ENCODE results near the gene MVP. TPM values are rescaled to one million over a fixed set of nuclear protein-coding genes. Genes with fewer than 3 reads are reported as not detected.

MVP gene
- total and polyA plus RNA-seq, 7 experiments from 2014 or later: 118 to 221 (median 150) TPM

DNA sequence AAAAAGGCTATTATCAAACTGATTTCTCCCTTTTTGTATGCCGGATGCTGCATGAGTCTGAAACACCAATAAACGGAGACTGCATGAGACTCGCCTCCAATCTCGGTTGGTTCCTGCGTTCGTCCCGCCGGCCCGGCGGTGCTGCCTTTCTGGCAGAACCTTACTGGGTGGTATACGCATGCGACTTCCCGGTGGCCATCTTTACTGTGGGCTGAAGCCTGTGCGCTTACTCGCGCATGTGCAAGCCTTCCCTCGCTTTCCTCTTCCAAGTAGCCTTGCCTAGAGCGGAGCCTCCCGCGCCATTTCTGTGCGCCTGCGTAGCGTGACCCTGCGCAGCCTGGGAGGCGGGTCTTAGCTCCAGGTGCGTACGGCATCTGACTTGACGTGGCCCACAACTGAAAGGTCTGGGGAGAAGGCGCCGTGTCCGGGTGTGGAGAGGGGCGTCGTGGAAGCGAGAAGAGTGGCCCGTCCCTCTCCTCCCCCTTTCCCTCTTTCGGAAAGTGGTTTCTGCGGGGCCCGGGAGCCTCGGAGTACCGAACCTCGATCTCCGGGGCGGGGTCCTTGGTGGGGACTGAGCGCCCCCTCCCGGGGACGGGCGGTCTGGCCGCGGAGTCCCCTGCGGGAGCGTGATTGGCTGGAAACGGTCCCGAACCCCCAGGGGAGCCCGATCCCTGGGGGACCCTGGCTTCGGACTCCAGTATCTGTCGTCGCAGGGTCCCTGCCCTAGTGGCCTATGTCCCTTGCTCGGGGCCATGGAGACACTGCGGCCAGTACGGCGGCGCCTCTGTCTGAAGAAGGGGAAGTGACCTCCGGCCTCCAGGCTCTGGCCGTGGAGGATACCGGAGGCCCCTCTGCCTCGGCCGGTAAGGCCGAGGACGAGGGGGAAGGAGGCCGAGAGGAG lies 4.2 kb upstream of the MVP start, which contains the start of gene PAGR1:
PAGR1 (plus strand) TSS at position 360 of the 901 bp plus-strand sequence; CDS start at position 734, 374 bp downstream.
- Histone ChIP-seq H3K9me3 (ENCODE audit: control insufficient read depth in 2 of 3, low read length in 3 of 3) (no peaks in the 10 kb centered on the region), H3K4me3 (ENCODE audit: low read length) (peak within 1 kb of the TSS; percentile 99), H3K27me3 (ENCODE audit: control insufficient read depth in 2 of 2, insufficient read depth in 2 of 2, low read length in 2 of 2) (no peaks in the 10 kb centered on the region), H3K27ac (ENCODE audit: low read depth, low read length) (peak within 1 kb of the TSS; percentile 92), H3K4me1 (ENCODE audit: control insufficient read depth in 2 of 2, insufficient read depth in 2 of 2, low read length in 2 of 2) (peaks cover 29 to 41% of the 10 kb centered on the region in 2 donors), H3K36me3 (ENCODE audit: control insufficient read depth in 2 of 3, insufficient read depth in 3 of 3, low read length in 3 of 3) (peaks cover 0 to 19% (median 0%) of the 10 kb centered on the region in 3 experiments)
- H3K9me3 Mint-ChIP-seq: peaks cover 0 to 7% (median 0%) of the 10 kb centered on the region in 11 donors
- ATAC-seq (peak; percentile 87), DNase-seq (peak; percentile 92 to 99 (median 99))
- peak within 1 kb of the TSS; percentile 85 to 100 (median 96) for H3K4me3 Mint-ChIP-seq
- ChIA-PET POLR2A (interaction anchor here (0.6 to 6.7 kb wide), 28 partner anchors 9 to 1264 kb away, joined by 3 to 109 read pairs (median 4); partner anchors contain the start of genes C16orf54, KIF22 and MAZ), CTCF (interaction anchor here (0.6 to 9.4 kb wide), 14 partner anchors 8 to 208 kb away, joined by 3 to 108 read pairs (median 4); partner anchors contain the start of genes C16orf54, MAZ and TMEM219)
- H3K27me3 Mint-ChIP-seq: peaks cover 0 to 22% (median 0%) of the 10 kb centered on the region in 5 donors
- peaks cover 40 to 75% (median 59%) of the 10 kb centered on the region in 7 donors for H3K4me1 Mint-ChIP-seq
- peaks cover 4 to 34% (median 13%) of the 10 kb centered on the region in 5 donors for H3K36me3 Mint-ChIP-seq
- peak within 1 kb of the TSS; percentile 95 to 99 (median 99) for H3K27ac Mint-ChIP-seq
- intact Hi-C loops (cut with micrococcal nuclease): loop anchor here (1.0 to 10.0 kb wide), 13 partner anchors 8 to 969 kb away; partner anchors contain the start of genes CDIPT (in 2 of the 2), KIF22 (in 2 of the 2), C16orf92 (in 1 of the 2) and TMEM219 (in 1 of the 2)

DNA sequence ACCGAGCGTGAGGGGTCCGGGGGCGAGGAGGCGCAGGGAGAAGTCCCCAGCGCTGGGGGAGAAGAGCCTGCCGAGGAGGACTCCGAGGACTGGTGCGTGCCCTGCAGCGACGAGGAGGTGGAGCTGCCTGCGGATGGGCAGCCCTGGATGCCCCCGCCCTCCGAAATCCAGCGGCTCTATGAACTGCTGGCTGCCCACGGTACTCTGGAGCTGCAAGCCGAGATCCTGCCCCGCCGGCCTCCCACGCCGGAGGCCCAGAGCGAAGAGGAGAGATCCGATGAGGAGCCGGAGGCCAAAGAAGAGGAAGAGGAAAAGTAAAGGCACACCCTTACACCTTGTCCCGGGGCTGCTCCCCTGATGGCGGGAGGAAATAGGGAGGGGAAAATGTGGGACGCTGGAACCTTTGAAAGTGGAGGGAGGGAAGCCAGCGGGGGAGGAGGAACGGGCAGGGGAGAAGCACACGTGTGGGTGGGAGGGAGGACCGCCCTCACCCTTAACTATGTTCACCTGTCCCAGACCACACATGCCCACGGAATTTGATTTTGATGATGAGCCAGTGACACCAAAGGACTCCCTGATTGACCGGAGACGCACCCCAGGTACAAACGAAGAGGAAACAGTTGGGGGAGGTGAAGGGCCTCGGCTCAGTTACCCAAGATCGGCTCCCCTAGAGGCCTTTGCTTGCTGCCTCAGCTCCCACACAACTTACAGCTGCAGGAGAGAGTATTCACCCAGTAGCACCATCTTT lies 3.4 kb upstream of the MVP start:
- Mint-ChIP-seq H3K36me3 (peaks cover 4 to 36% (median 13%) of the 10 kb centered on the region in 5 donors), H3K4me1 (peaks cover 35 to 81% (median 58%) of the 10 kb centered on the region in 7 donors), H3K4me3 (peak overlapping the region; percentile 85 to 100 (median 96)), H3K9me3 (peaks cover 0 to 7% (median 0%) of the 10 kb centered on the region in 11 donors), H3K27me3 (peaks cover 0 to 14% (median 0%) of the 10 kb centered on the region in 5 donors), H3K27ac (peak overlapping the region; percentile 72 to 99 (median 98))
- no peaks in the 10 kb centered on the region for H3K27me3 ChIP-seq (ENCODE audit: control insufficient read depth in 2 of 2, insufficient read depth in 2 of 2, low read length in 2 of 2)
- CTCF ChIA-PET: interaction anchor here (0.6 to 9.4 kb wide), 9 partner anchors 9 to 124 kb away, joined by 3 to 108 read pairs (median 4); no protein-coding TSS in a partner anchor
- intact Hi-C loops (cut with micrococcal nuclease): loop anchor here (1.0 to 10.0 kb wide), 13 partner anchors 8 to 970 kb away; partner anchors contain the start of genes CDIPT (in 2 of the 2), KIF22 (in 2 of the 2), C16orf92 (in 1 of the 2) and TMEM219 (in 1 of the 2)
- no peaks in the 10 kb centered on the region for H3K9me3 ChIP-seq (ENCODE audit: control insufficient read depth in 2 of 3, low read length in 3 of 3)
- H3K4me3 ChIP-seq (ENCODE audit: low read length): peak overlapping the region; percentile 99
- POLR2A ChIA-PET: interaction anchor here (0.7 to 6.7 kb wide), 15 partner anchors 9 to 152 kb away, joined by 3 to 109 read pairs (median 6); partner anchors contain the start of genes C16orf54, KIF22 and MAZ
- DNase-seq: peak in 8 of 9 donors; percentile 38 to 76 (median 50)
- peak overlapping the region; percentile 92 for H3K27ac ChIP-seq (ENCODE audit: low read depth, low read length)
- peaks cover 35 to 44% of the 10 kb centered on the region in 2 donors for H3K4me1 ChIP-seq (ENCODE audit: control insufficient read depth in 2 of 2, insufficient read depth in 2 of 2, low read length in 2 of 2)
- H3K36me3 ChIP-seq (ENCODE audit: control insufficient read depth in 2 of 3, insufficient read depth in 3 of 3, low read length in 3 of 3): peaks cover 0 to 19% (median 0%) of the 10 kb centered on the region in 3 experiments
- no peak for ATAC-seq

DNA sequence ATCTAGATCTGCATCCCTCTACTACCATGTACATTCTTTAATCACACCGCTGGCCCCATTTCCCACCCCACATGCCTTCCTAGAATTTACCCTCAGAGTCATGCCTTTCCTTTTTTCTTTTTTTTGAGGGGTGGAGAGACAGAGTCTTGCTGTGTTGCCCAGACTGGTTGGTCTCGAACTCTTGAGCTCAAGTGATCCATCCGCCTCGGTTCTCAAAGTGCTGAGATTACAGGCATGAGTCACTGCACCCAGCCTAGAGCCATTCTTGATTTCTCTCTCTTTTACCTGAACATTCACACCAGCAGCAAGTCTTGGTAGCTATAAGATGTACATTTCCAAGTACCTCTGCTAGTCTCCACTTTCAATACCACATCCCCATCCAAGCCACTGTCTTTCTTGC lies 2.2 kb upstream of the MVP start:
- POLR2A ChIA-PET: interaction anchor here (0.8 to 6.7 kb wide), 6 partner anchors 9 to 116 kb away, joined by 3 to 109 read pairs (median 42); partner anchors contain the start of genes KIF22 and MAZ
- Histone ChIP-seq H3K4me1 (ENCODE audit: control insufficient read depth in 2 of 2, insufficient read depth in 2 of 2, low read length in 2 of 2) (peaks cover 47 to 49% of the 10 kb centered on the region in 2 donors), H3K27me3 (ENCODE audit: control insufficient read depth in 2 of 2, insufficient read depth in 2 of 2, low read length in 2 of 2) (no peaks in the 10 kb centered on the region), H3K36me3 (ENCODE audit: control insufficient read depth in 2 of 3, insufficient read depth in 3 of 3, low read length in 3 of 3) (peaks cover 0 to 19% (median 0%) of the 10 kb centered on the region in 3 experiments), H3K9me3 (ENCODE audit: control insufficient read depth in 2 of 3, low read length in 3 of 3) (no peaks in the 10 kb centered on the region), H3K27ac (ENCODE audit: low read depth, low read length) (peak overlapping the region; percentile 36), H3K4me3 (ENCODE audit: low read length) (no peak overlapping the region)
- Mint-ChIP-seq H3K9me3 (peaks cover 0 to 7% (median 0%) of the 10 kb centered on the region in 11 donors), H3K27ac (peak overlapping the region; percentile 49 to 99 (median 89)), H3K36me3 (peaks cover 4 to 36% (median 13%) of the 10 kb centered on the region in 5 donors), H3K27me3 (peaks cover 0 to 5% (median 0%) of the 10 kb centered on the region in 5 donors), H3K4me1 (peaks cover 43 to 83% (median 65%) of the 10 kb centered on the region in 7 donors), H3K4me3 (peak overlapping the region; percentile 78 to 99 (median 85))
- CTCF ChIA-PET: interaction anchor here (0.6 to 9.4 kb wide), 9 partner anchors 9 to 214 kb away, joined by 3 to 108 read pairs (median 6); no protein-coding TSS in a partner anchor
- intact Hi-C loops (cut with micrococcal nuclease): loop anchor here in 1 of 2 donors (5.0 to 10.0 kb wide), 2 partner anchors 204 to 223 kb away; partner anchors contain the start of gene C16orf92
- no peak for ATAC-seq
- DNase-seq: no peak

DNA sequence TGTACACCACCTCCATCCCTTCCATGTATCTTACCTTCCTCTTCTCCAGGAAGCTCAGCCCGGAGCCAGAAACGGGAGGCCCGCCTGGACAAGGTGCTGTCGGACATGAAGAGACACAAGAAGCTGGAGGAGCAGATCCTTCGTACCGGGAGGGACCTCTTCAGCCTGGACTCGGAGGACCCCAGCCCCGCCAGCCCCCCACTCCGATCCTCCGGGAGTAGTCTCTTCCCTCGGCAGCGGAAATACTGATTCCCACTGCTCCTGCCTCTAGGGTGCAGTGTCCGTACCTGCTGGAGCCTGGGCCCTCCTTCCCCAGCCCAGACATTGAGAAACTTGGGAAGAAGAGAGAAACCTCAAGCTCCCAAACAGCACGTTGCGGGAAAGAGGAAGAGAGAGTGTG lies 756 bp upstream of the MVP start:
- Histone ChIP-seq H3K27me3 (ENCODE audit: control insufficient read depth in 2 of 2, insufficient read depth in 2 of 2, low read length in 2 of 2) (no peaks in the 10 kb centered on the region), H3K36me3 (ENCODE audit: control insufficient read depth in 2 of 3, insufficient read depth in 3 of 3, low read length in 3 of 3) (peaks cover 0 to 19% (median 0%) of the 10 kb centered on the region in 3 experiments), H3K4me1 (ENCODE audit: control insufficient read depth in 2 of 2, insufficient read depth in 2 of 2, low read length in 2 of 2) (peaks cover 58 to 62% of the 10 kb centered on the region in 2 donors), H3K27ac (ENCODE audit: low read depth, low read length) (peak overlapping the region; percentile 84), H3K9me3 (ENCODE audit: control insufficient read depth in 2 of 3, low read length in 3 of 3) (no peaks in the 10 kb centered on the region), H3K4me3 (ENCODE audit: low read length) (peak overlapping the region; percentile 95)
- DNase-seq (no peak), ATAC-seq (no peak)
- Mint-ChIP-seq H3K9me3 (peaks cover 0 to 7% (median 0%) of the 10 kb centered on the region in 11 donors), H3K27ac (peak overlapping the region; percentile 89 to 99 (median 96)), H3K4me1 (peaks cover 46 to 91% (median 63%) of the 10 kb centered on the region in 7 donors), H3K27me3 (peaks cover 0 to 4% (median 0%) of the 10 kb centered on the region in 5 donors), H3K4me3 (peak overlapping the region; percentile 86 to 99 (median 97)), H3K36me3 (peaks cover 4 to 36% (median 13%) of the 10 kb centered on the region in 5 donors)
- CTCF ChIA-PET: interaction anchor here (0.6 to 9.4 kb wide), 10 partner anchors 9 to 625 kb away, joined by 3 to 108 read pairs (median 4); partner anchors contain the start of gene KIF22
- POLR2A ChIA-PET: interaction anchor here (0.6 to 6.7 kb wide), 13 partner anchors 8 to 132 kb away, joined by 3 to 109 read pairs (median 4); partner anchors contain the start of genes KIF22, MAZ and PRRT2
- intact Hi-C loops (cut with micrococcal nuclease): loop anchor here in 1 of 2 donors (5.0 to 10.0 kb wide), 2 partner anchors 203 to 225 kb away; partner anchors contain the start of gene C16orf92

Measured in naive thymus-derived CD4-positive, alpha-beta T cell (primary cell).